HG03175 (cell line): Measurements from ENCODE around the gene KLHDC8B.
"Not testable (repeated sequence)": the region's sequence is repeated elsewhere in the genome, so short reads cannot be mapped to it uniquely, and the experiment has no call there.

Experiments
- ATAC-seq: cut with Tn5 transposase; IDR thresholded peaks from one replicate; pipeline ENCODE4 v1.9.1; 2021; ENCODE audit warnings: mild to moderate bottlenecking, moderate library complexity; ENCODE audit not compliant: unreplicated experiment

The KLHDC8B gene

DNA sequence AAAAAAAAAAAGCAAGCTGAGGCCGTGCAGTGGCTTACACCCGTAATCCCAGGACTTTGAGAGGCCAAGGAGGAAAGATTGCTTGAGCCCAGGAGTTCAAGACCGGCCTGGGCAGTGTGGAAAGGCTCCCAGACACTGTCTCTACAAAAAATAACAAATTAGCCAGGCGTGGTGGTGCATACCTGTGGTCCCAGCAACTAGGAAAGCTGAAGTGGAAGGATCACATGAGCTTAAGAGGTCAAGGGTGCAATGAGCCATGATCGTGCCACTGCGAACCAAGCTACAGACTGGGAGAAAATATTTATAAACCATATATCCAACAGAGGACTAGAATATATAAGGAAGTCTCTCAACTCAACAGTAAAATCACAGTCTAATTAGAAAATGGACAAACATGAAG lies 10.0 kb downstream of the KLHDC8B start:
- ATAC-seq = no peak

GRCh38 chr3:49182682-49183081 lies 11.3 kb downstream of the KLHDC8B start:
- ATAC-seq = no peak

DNA sequence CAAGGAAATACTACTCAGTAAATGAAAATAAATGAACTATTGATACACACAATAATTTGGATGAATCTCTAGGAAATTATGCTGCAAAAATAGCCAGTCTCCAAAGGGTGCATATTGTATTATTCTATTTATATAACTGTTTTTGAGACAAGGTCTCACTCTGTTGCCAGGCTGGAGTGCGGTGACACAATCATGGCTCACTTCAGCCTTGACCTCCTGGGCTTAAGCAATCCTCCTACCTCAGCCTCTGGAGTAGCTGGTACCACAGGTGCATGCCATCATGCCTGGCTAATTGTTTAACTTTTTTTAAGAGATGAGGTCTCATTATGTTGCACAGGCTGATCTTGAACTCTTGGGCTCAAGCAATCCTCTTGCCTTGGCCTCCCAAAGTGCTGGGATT lies 12.5 kb downstream of the KLHDC8B start:
- no peak for ATAC-seq

DNA sequence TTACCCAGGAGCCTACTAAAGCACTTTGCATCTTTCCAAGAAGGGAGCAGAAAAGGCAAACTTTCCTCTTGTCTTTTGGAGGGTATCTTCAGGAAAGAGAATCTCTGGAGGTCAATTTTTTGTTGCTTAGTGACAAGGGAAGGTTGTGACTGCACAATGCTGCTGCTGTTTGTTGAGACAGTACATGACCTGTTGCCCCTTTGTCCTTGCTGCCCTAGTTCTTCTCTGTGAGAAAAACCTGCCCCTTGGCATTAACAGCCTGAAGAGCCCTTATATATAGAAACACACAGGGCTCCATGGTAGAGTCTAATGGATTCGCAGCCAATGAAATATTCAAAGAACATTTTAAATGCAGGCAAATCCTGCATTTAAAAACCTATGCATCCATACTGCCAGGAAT lies 20.3 kb downstream of the KLHDC8B start:
- no peak for ATAC-seq

DNA sequence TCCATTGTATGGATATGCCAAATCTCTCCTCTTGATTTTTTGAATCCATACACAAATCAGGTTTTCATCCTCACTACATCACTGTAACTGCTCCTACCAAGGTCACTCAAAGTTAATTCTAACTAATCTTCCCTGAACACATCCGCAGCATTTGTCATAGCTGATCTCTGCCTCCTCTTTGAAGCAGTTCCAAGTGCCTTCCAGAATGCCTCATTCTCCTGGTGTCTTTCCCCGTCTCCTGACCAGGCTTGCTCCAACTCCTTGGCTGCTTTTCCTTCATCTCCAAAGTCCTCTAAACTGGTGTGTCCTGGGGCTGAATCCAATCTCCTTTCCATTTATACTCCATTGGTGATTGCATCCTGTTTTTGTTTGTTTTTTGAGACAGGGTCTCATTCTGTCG lies 26.8 kb downstream of the KLHDC8B start:
- no peak for ATAC-seq

GRCh38 chr3:49198611-49199230 lies 27.3 kb downstream of the KLHDC8B start:
- ATAC-seq = no peak

DNA sequence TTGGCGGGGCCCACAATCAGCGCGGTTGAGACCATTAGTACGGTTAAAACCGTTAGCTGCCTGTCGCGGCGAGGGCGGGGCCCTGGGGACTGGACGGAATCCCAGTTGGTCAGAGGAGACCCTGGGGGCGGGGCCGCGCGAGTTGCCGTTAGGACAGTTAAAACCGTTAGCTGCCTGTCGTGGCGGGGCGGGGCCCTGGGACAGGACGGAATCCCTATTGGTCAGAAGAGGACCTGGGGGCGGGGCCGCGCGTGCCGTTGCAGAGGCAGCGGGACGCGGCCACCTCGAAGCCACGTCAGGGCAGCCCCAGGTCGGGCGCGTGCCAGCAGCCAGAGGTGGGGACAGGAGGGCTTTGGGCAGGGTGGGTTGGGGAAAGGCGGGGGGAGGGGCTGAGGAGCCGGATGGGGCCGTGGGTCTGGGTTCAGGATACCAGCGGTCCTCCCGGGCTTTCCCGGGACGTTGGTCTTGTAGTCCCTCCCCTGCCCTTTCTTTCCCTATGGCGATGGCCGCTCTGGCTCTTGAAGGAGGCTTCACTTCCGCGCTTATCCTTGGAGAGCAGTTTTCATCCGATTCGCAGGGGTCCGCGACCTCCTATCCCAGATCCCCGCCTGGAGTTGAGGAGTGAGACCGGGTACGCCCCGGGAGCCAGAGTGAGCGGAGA lies 28.0 kb downstream of the KLHDC8B start:
- ATAC-seq = no peak

DNA sequence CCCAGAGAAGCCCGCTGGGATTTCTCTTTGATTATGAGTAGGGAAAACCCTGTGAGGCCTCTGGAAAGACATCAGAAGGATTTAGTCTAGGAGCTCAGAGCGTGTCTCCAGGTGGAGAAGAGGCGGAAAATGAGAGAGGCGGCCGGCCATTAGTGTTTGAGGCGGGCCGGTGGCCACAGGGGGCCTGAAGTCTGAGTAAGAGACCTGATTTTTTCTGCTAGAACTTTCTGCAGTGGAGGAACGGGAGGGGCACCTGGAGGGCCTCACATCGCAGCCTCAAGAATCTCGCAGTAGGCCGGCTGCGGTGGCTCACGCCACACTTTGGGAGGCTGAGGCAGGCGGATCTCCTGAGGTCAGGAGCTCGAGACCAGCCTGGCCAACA lies 28.5 kb downstream of the KLHDC8B start:
- ATAC-seq = no peak

DNA sequence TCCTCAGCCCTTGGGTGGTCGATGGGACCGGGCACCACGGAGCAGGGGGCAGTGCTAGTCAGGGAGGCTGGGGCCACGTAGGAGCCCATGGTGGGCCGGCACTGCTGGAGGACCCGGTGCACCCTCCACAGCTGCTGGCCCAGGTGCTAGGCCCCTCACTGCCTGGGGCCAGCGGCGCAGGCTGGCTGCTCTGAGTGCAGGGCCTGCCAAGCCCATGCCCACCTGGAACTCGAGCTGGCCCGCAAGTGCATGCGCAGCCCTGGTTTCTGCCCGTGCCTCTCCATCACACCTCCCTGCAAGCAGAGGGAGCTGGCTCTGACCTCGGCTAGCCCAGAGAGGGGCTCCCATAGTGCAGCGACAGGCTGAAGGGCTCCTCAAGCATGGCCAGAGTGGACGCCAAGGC lies 42.1 kb downstream of the KLHDC8B start:
- no peak for ATAC-seq

GRCh38 chr3:49213998-49214397 lies 42.6 kb downstream of the KLHDC8B start:
- ATAC-seq = no peak

DNA sequence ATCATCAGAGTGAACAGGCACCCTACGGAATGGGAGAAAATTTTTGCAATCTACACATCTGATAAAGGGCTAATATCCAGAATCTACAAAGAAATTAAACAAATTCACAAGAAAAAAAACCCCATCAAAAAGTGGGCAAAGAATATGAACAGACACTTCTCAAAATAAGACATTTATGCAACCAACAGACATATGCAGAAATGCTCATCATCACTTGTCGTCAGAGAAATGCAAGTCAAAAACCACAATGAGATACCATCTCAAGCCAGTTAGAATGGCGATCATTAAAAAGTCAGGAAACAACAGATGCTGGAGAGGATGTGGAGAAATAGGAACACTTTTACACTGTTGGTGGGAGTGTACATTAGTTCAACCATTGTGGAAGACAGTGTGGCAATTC lies 45.3 kb downstream of the KLHDC8B start:
- ATAC-seq = not testable (repeated sequence)

GRCh38 chr3:49217108-49217507 lies 45.7 kb downstream of the KLHDC8B start:
- ATAC-seq = not testable (repeated sequence)

GRCh38 chr3:49217688-49218470 lies 46.5 kb downstream of the KLHDC8B start:
- no peak for ATAC-seq

DNA sequence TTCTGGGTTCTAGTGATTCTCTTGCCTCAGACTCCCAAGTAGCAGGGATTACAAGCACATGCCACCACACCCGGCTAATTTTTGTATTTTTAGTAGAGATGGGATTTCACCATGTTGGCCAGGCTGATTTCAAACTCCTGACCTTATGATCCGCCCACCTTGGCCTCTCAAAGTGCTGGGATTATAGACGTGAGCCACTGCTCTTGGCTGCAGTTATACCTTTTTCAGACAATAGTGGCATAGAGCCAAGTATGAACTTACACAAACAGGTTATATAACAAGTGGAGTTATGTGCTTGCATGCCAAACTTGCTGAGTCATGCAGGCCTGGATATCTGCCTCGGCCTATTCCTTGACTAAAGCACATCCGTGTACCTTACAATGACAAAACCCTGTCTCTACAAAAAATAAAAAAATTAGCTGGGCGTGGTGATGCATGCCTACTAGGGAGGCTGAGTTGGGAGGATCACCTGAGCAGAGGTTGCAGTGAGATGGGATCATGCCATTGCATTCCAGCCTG lies 47.1 kb downstream of the KLHDC8B start:
- ATAC-seq = not testable (repeated sequence)

GRCh38 chr3:49219132-49219531 lies 47.7 kb downstream of the KLHDC8B start:
- ATAC-seq = no peak

DNA sequence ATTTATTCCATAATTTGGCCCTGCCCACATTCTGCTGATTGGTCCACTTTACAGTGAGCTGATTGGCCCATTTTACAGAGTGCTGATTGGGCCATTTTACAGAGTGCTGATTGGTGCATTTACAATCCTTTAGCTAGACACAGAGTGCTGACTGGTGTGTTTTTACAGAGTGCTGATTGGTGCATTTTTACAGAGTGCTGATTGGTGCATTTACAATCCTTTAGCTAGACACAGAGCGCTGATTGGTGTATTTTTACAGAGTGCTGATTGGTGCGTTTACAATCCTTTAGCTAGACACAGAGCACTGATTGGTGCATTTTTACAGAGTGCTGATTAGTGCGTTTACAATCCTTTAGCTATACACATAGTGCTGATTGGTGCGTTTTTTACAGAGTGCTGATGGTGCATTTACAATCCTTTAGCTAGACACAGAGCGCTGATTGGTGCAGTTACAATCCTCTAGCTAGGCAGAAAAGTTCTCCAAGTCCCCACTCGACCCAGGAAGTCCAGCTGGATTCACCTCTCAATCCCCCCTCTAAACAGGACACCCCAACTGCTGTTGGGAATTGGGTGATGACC lies 49.7 kb downstream of the KLHDC8B start:
- ATAC-seq = not testable (repeated sequence)

GRCh38 chr3:49222002-49222401 lies 50.6 kb downstream of the KLHDC8B start:
- no peak for ATAC-seq
